BLaER1 (cell line): Measurements from ENCODE around the gene RAPSN.
"Not testable (repeated sequence)": the region's sequence is repeated elsewhere in the genome, so short reads cannot be mapped to it uniquely, and the experiment has no call there.

Experiments used
- H3K27ac ChIP-seq: shearing (Covaris generic); formaldehyde crosslinking; 2 replicates; pipeline ENCODE4 v1.8.1; 2022
- H3K27me3 ChIP-seq: shearing (Covaris generic); formaldehyde crosslinking; 2 replicates; pipeline ENCODE4 v1.8.1; 2022
- H3K36me3 ChIP-seq: shearing (Covaris generic); formaldehyde crosslinking; 2 replicates; pipeline ENCODE4 v1.8.1; 2022
- H3K4me1 ChIP-seq: shearing (Covaris generic); formaldehyde crosslinking; 2 replicates; pipeline ENCODE4 v1.8.1; 2022
- H3K4me2 ChIP-seq: shearing (Covaris generic); formaldehyde crosslinking; 2 replicates; pipeline ENCODE4 v1.8.1; 2022
- H3K4me3 ChIP-seq: shearing (Covaris generic); formaldehyde crosslinking; 2 replicates; pipeline ENCODE4 v1.8.1; 2022
- H3K9ac ChIP-seq: shearing (Covaris generic); formaldehyde crosslinking; 2 replicates; pipeline ENCODE4 v1.8.1; 2022
- H3K9me3 ChIP-seq: shearing (Covaris generic); formaldehyde crosslinking; 2 replicates; pipeline ENCODE4 v1.8.1; 2022
- H4K20me1 ChIP-seq: shearing (Covaris generic); formaldehyde crosslinking; 2 replicates; pipeline ENCODE4 v1.8.1; 2022
- Cebpa-rat ChIP-seq: shearing (Covaris generic); IDR thresholded peaks from 2 replicates; pipeline ENCODE4 v1.8.1; 2022

RAPSN gene

DNA sequence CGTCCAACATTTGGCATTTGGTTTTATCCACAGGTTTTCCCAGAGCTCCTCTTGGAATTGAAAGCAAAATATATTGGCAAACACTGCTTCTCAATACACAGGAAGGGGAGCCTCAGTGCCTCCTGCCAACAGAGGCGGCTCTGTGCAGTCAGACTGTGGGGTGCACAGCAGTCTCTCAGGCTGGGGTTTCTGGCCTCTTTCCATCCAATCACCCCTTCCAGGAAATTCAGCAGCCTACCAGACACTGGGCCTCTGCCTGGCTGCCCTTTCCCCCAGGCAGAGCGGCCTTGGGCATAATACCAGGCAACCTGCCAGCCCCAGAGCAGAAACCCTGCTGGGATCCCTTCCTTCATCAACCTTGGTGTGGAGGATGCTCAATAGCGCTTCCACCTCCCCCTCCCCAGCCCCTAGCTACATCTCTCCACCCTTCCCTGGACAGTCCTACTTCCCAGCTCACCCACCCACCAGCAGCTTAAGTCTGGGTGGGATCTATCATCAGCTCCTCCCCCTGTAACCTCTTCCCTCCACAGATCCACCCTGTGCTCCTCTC lies 17.8 kb upstream of the RAPSN start:
- Histone ChIP-seq H3K36me3 (peaks cover 100% of the 10 kb centered on the region), H3K9ac (no peak overlapping the region), H3K4me3 (no peak overlapping the region), H4K20me1 (peaks cover 92% of the 10 kb centered on the region), H3K4me2 (no peak overlapping the region), H3K27me3 (no peaks in the 10 kb centered on the region), H3K27ac (0 out of 2 replicates have a peak overlapping the region, but pooled peaks have one; percentile 3), H3K4me1 (peaks cover 4% of the 10 kb centered on the region; the same call in 1 of the 2 replicates), H3K9me3 (no peaks in the 10 kb centered on the region)
- TF ChIP-seq Cebpa-rat: no peak

DNA sequence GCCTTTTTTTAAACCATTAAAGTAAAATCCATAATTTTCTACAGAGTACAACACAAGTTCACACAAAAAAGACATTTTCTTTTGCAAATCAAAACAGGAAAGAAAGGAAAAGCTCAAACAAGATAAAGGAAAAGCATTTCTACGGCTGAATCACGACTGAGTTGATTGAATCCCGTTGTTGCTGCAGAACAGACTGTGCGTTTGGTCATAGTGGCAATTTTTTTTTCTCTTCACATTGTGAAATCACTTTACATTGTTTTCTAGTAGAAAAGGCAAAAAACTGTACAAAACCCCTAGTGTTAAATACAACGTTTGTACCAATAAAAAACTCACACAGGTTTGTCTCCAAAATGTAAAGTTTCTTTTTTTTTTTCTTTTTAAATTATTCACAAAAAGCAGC lies 17.3 kb upstream of the RAPSN start:
- no peaks in the 10 kb centered on the region for H3K27me3 ChIP-seq
- H3K36me3 ChIP-seq: peaks cover 100% of the 10 kb centered on the region
- no peaks in the 10 kb centered on the region for H3K9me3 ChIP-seq
- no peak for TF ChIP-seq Cebpa-rat
- H3K4me3 ChIP-seq: no peak overlapping the region
- no peak overlapping the region for H3K4me2 ChIP-seq
- H3K27ac ChIP-seq: no peak overlapping the region
- peaks cover 4% of the 10 kb centered on the region; the same call in 1 of the 2 replicates for H3K4me1 ChIP-seq
- H3K9ac ChIP-seq: no peak overlapping the region
- H4K20me1 ChIP-seq: peaks cover 86% of the 10 kb centered on the region

DNA sequence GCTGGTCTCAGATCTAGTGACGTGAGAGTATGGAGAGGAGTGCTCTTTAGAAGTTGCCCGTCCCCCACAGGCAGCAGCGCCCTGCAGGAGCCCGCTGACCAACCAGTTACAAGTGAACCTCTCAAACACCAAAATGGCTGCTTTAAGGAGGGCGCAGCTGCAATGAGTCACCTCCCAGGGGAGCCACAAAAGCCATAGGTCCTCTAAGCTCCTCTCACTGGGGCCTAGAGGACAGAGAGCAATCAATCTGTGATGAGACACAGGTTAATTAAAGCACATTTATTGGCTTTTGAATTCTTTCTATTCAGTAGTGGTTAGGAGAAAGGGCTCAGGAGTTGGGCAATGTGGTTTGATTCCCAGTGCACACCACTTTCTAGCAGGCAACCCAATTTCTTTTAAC lies 15.5 kb upstream of the RAPSN start:
- H3K4me3 ChIP-seq: no peak overlapping the region

DNA sequence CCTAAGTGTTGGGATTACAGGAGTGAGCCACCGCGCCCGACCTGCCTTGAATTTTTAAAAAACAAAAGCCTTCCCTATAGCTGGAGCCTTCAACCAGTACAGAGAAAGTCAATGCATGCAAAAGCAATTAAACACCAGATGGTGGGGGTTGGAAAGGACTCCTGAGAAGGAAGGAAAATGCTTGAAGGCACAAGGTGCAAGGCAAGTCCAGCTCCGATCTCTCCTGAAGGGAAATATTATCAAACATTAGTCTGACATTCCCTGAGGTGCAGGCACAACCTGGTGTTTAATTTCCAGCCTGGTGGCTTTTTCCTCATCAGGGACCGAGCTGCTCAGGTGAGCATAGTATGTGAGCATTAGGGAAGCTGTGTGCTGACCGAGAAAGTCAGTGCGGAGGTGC lies 12.9 kb upstream of the RAPSN start:
- Histone ChIP-seq H3K27ac (no peak overlapping the region), H3K4me3 (no peak overlapping the region), H3K27me3 (no peaks in the 10 kb centered on the region), H3K4me1 (peaks cover 4% of the 10 kb centered on the region; the same call in 1 of the 2 replicates), H4K20me1 (peaks cover 43% of the 10 kb centered on the region), H3K4me2 (no peak overlapping the region), H3K9ac (no peak overlapping the region), H3K9me3 (no peaks in the 10 kb centered on the region), H3K36me3 (peaks cover 80% of the 10 kb centered on the region)
- TF ChIP-seq Cebpa-rat: no peak

More for the DNA sequence above, 15.5 kb upstream of the RAPSN start:
- peaks cover 69% of the 10 kb centered on the region for H4K20me1 ChIP-seq
- H3K9ac ChIP-seq: no peak overlapping the region
- H3K4me2 ChIP-seq: no peak overlapping the region
- TF ChIP-seq Cebpa-rat: no peak
- H3K27ac ChIP-seq: no peak overlapping the region
- peaks cover 4% of the 10 kb centered on the region; the same call in 1 of the 2 replicates for H3K4me1 ChIP-seq
- H3K27me3 ChIP-seq: no peaks in the 10 kb centered on the region
- peaks cover 100% of the 10 kb centered on the region for H3K36me3 ChIP-seq
- H3K9me3 ChIP-seq: no peaks in the 10 kb centered on the region

DNA sequence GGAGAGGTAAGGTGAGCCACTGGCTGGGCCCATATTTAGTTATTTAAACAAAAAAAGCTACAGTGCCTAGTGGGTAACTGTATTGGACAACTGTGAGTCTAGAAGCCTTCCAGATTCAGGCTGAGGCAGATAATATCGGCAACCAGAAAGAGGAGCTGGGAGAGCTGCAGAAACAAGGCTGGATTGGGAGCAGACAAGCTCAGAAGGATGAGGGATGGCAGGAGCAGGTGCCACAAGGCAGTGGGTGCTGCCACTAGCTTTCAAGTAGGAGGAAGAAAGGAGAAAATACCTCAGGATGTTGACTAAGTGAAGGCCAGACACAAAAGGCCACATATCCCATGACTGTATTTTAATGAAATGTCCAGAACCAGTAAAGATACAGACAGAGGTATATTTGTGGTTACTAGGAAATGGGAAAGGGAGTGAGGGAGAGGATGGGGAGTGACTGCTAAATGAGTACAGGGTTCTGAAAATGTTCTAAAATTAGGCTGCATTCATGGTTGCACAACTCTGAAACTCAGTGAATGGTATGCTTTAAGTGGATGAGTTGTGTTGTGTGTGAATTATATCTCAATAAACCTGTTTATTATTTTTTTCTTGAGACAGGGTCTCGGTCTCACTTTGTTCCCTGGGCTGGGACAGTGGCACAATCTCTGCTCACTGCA lies 11.8 kb upstream of the RAPSN start:
- Histone ChIP-seq H4K20me1 (peaks cover 31% of the 10 kb centered on the region), H3K27me3 (no peaks in the 10 kb centered on the region), H3K9ac (no peak overlapping the region), H3K4me1 (peaks cover 8% of the 10 kb centered on the region), H3K4me3 (no peak overlapping the region), H3K4me2 (no peak overlapping the region), H3K9me3 (no peaks in the 10 kb centered on the region), H3K27ac (no peak overlapping the region), H3K36me3 (peaks cover 68% of the 10 kb centered on the region)
- no peak for TF ChIP-seq Cebpa-rat

DNA sequence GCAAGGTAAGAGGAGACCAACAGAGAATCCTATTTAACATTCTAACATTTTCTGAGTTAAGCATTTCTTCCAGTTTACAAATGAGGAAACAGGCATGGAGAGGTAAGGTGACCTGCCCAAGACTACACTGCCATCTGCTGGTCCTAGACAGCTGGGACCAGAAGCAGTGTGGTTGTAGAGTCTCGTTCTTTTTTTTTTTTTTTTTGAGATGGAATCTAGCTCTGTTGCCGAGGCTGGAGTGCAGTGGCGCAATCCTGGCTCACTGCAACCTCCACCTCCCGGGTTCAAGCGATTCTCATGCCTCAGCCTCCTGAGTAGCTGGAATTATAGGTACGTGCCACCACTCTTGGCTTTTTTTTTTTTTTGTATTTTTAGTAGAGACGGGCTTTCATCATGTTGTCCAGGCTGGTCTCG lies 5.3 kb upstream of the RAPSN start:
- peak; percentile 48; the same call in 1 of the 2 replicates for TF ChIP-seq Cebpa-rat
- H3K9me3 ChIP-seq, H3K27me3 ChIP-seq, H4K20me1 ChIP-seq, H3K4me2 ChIP-seq, H3K9ac ChIP-seq, H3K27ac ChIP-seq, H3K36me3 ChIP-seq, H3K4me3 ChIP-seq: not testable (repeated sequence)
- peaks cover 16% of the 10 kb centered on the region for H3K4me1 ChIP-seq

DNA sequence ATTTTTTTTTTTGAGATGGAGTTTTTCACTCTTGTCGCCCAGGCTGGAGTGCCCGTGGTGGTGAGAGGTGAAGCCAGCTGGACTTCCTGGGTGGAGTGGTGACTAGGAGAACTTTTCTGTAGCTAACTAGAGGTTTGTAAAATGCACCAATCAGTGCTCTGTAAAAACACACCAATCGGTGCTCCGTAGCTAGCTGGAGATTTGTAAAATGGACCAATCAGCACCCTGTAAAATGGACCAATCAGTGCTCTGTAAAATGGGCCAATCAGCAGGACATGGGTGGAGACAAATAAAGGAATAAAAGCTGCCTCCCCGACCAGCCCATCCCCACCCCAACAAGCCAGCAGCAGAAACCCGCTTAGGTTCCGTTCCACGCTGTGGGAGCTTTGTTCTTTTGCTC lies 4.4 kb upstream of the RAPSN start:
- no peaks in the 10 kb centered on the region for H3K36me3 ChIP-seq
- no peak overlapping the region for H3K9ac ChIP-seq
- no peak for TF ChIP-seq Cebpa-rat
- H3K9me3 ChIP-seq: no peaks in the 10 kb centered on the region
- H4K20me1 ChIP-seq: no peaks in the 10 kb centered on the region
- H3K4me3 ChIP-seq: no peak overlapping the region
- no peaks in the 10 kb centered on the region for H3K27me3 ChIP-seq
- H3K4me2 ChIP-seq: no peak overlapping the region
- H3K27ac ChIP-seq: no peak overlapping the region
- peaks cover 16% of the 10 kb centered on the region for H3K4me1 ChIP-seq

DNA sequence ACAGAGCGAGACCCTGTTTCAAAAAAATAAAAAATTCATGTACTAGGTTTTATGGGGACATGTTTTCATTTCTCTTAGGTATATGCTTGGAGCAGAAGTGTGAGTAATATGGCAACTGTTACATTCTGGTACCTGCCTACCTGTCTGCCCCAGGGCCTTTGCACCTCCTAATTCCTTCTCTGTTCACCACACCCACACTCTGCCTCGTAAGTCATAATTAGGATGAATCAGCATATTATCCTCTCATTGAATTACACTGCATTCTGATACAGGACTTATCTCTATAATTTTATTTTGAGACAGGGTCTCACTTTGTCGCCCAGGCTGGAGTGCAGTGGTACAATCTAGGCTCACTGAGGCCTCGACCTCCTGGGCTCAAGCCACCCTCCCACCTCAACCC lies 3.1 kb upstream of the RAPSN start:
- Histone ChIP-seq H4K20me1 (no peaks in the 10 kb centered on the region), H3K9ac (no peak overlapping the region), H3K27me3 (no peaks in the 10 kb centered on the region), H3K4me3 (no peak overlapping the region), H3K4me2 (no peak overlapping the region), H3K4me1 (peaks cover 16% of the 10 kb centered on the region), H3K27ac (no peak overlapping the region), H3K36me3 (no peaks in the 10 kb centered on the region), H3K9me3 (no peaks in the 10 kb centered on the region)
- TF ChIP-seq Cebpa-rat: no peak

DNA sequence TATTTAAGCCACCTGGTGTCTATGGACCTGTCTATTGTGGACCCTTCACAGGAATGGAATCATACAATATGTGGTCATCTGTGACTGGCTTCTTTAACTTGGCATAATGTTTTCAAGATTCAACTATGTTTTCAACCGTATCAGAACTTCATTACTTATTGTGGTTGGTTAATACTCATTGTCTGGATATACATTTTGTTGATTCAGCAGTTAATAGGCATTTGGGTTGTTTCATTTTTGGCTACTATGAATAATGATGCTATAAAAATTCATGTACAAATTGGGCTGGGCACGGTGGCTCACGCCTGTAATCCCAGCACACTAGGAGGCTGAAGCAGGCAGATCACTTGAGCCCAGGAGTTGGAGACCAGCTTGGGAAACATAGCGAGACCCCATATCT lies 2.5 kb upstream of the RAPSN start:
- Histone ChIP-seq H4K20me1 (no peaks in the 10 kb centered on the region), H3K4me3 (no peak overlapping the region), H3K9ac (no peak overlapping the region), H3K4me1 (peaks cover 16% of the 10 kb centered on the region), H3K27ac (no peak overlapping the region), H3K9me3 (no peaks in the 10 kb centered on the region), H3K36me3 (no peaks in the 10 kb centered on the region), H3K27me3 (no peaks in the 10 kb centered on the region), H3K4me2 (no peak overlapping the region)
- no peak for TF ChIP-seq Cebpa-rat

DNA sequence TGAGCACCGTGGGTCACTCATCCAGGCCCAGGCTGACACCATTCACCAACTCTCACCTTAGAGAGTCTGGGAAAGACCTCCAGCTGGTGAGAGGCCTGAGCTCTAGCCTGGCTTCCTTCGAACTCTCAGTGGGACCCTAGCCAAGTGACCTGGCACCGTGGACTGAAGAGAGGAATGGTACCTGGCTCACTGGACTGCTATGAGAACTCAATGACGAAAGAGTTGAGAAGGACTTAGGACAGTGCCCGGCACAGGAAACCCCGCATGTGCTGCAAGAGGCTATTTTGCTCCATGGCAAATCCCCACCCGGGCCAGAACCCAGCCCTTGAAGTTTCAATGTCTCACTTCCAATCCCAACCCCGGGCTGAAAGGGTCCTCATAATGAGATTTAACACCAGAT lies 605 bp upstream of the RAPSN start:
- H3K9ac ChIP-seq: no peak overlapping the region
- H3K4me2 ChIP-seq: no peak overlapping the region
- no peaks in the 10 kb centered on the region for H3K36me3 ChIP-seq
- no peak overlapping the region for H3K27ac ChIP-seq
- H3K4me1 ChIP-seq: 0 out of 2 replicates have a peak, but pooled peaks cover 3% of the 10 kb centered on the region
- H3K9me3 ChIP-seq: no peaks in the 10 kb centered on the region
- no peaks in the 10 kb centered on the region for H3K27me3 ChIP-seq
- H3K4me3 ChIP-seq: no peak overlapping the region
- TF ChIP-seq Cebpa-rat: no peak
- no peaks in the 10 kb centered on the region for H4K20me1 ChIP-seq
